ENCODE results near the gene ZNF135. TPM values are rescaled to one million over a fixed set of nuclear protein-coding genes. Genes with fewer than 3 reads are reported as not detected.
A peak's percentile ranks its signal among the peaks of the same experiment; 100 is the strongest.

ZNF135 gene
- total and polyA plus RNA-seq, 5 experiments from 2014 or later, result 0.79 to 15.4 (median 4.3) TPM

DNA sequence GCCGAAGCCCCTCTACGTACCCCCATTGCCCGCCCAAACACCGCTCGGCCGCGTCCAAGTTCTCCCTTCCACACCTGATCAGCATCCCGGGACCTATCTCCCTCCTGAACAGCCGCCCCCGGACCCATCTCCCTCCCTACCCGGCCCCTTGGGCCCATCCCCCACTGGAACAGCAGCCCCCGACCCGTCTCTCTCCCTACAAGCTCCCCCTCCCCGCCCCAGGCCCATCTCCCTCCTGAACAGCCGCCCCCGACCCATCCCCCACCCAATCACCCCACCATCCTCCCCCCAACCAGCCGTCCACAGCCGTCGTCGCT is 24.6 kb upstream of the ZNF135 start:
- Mint-ChIP-seq H3K36me3 (peaks cover 21 to 39% (median 33%) of the 10 kb centered on the region in 3 donors), H3K9me3 (peaks cover 10 to 88% (median 29%) of the 10 kb centered on the region in 9 donors), H3K4me1 (peaks cover 0 to 10% (median 4%) of the 10 kb centered on the region in 4 donors), H3K27ac (no peak overlapping the region), H3K4me3 (peak overlapping the region in 1 of 10 donors; percentile 58), H3K27me3 (peaks cover 18 to 48% (median 33%) of the 10 kb centered on the region in 5 donors)
- no peak for ATAC-seq
- DNase-seq, result no peak
- POLR2A ChIA-PET, result interaction anchor here (1.0 kb wide), 1 partner anchor 25 kb away, joined by 3 read pairs; the partner anchor contains the start of gene ZNF135

DNA sequence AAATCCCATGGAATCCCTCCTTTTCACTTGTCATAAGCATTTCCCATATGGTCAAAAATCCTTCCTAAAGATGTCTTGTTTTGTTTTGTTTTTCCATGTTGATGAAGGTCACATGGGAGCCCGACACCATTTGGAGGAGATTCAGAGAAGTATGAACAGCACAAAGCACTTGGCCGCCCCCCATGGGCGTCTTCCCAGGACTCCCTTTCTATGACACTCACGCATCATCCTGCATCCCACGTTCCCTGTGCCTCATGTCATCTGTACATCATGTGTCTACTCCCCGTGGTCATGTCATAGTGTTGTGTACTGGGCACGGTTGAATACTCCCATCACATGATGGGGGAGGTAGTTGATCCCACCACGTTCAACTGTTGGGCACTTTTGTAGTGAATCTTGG is 23.2 kb upstream of the ZNF135 start:
- H3K36me3 Mint-ChIP-seq, result peaks cover 28 to 43% (median 32%) of the 10 kb centered on the region in 3 donors
- peaks cover 18 to 48% (median 36%) of the 10 kb centered on the region in 5 donors for H3K27me3 Mint-ChIP-seq
- peak overlapping the region in 1 of 10 donors; percentile 58 for H3K27ac Mint-ChIP-seq
- peaks cover 9 to 88% (median 36%) of the 10 kb centered on the region in 9 donors for H3K9me3 Mint-ChIP-seq
- H3K4me1 Mint-ChIP-seq, result peaks cover 0 to 10% (median 3%) of the 10 kb centered on the region in 4 donors
- ATAC-seq (no peak), DNase-seq (no peak)
- peak overlapping the region in 2 of 10 donors; percentile 20 to 22 for H3K4me3 Mint-ChIP-seq
- POLR2A ChIA-PET, result no interaction called here

DNA sequence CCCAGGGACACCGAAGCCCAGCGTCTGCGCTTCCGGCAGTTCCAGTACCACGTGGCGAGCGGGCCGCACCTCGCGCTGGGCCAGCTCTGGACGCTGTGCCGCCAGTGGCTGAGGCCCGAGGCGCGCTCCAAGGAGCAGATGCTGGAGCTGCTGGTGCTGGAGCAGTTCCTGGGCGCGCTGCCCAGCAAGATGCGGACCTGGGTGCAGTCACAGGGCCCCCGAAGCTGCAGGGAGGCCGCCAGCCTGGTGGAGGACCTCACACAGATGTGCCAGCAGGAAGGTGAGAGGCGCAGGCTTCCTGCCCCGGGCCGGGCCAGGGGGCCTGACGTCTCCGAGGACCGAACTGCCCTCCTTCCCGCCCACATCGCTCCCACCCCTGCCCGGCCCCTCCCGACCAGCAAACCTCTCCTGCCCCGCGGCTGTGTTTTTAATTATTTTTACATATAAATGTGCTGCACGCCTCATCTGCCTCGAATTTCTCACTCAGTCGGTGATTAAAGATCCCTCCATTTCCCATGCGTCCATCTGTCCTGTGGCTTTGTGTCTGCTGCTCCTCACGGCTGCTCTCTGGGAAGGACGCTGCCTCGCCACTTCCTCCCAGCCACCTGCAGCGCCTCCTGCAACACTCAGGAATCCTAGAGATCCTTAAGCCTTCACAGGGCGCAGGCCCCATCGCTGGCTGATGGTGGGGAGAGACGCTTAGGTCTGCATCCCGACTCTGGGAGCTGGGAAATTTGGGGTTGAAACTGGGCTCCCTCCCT is 21.0 kb upstream of the ZNF135 start:
- Mint-ChIP-seq H3K9me3 (peaks cover 12 to 90% (median 38%) of the 10 kb centered on the region in 9 donors), H3K4me3 (no peak overlapping the region)

DNA sequence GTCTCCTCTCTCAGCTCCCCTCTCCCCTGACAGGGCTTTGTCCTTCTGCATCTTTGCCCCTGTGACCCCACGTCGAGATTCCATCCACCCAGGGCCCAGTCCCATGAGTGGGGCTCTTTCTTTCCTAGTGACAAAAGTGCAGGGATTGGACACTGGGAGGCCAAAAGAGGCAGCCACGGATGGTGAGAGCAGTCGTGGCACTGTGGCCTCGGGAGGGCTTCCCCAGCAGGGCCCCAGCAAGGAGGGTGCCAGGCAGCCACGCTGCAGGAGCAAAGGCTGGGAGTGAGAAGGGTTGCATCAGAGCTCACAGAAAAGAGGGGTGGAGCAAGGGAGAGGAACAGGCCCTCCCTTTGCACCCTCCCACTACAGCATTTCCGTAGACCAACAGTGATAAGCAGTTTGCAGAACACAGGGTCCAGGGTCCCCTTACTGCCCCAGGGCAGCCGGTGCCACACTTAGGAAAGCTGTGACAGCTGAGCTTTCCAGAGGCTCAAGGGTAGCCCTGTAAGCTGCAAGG is 20.3 kb upstream of the ZNF135 start:
- POLR2A ChIA-PET, result no interaction called here
- ATAC-seq (no peak), DNase-seq (no peak)
- peaks cover 0 to 10% (median 3%) of the 10 kb centered on the region in 4 donors for H3K4me1 Mint-ChIP-seq
- peaks cover 17 to 39% (median 34%) of the 10 kb centered on the region in 5 donors for H3K27me3 Mint-ChIP-seq
- peak overlapping the region in 1 of 10 donors; percentile 62 for H3K27ac Mint-ChIP-seq
- H3K4me3 Mint-ChIP-seq, result no peak overlapping the region
- H3K36me3 Mint-ChIP-seq, result peaks cover 27 to 40% (median 36%) of the 10 kb centered on the region in 3 donors
- H3K9me3 Mint-ChIP-seq, result peaks cover 12 to 90% (median 38%) of the 10 kb centered on the region in 9 donors

More for the DNA sequence above, 21.0 kb upstream of the ZNF135 start:
- H3K4me1 Mint-ChIP-seq, result peaks cover 0 to 10% (median 3%) of the 10 kb centered on the region in 4 donors
- peaks cover 17 to 39% (median 38%) of the 10 kb centered on the region in 5 donors for H3K27me3 Mint-ChIP-seq
- POLR2A ChIA-PET, result no interaction called here
- no peak for ATAC-seq
- peaks cover 30 to 40% (median 34%) of the 10 kb centered on the region in 3 donors for H3K36me3 Mint-ChIP-seq
- peak overlapping the region in 1 of 10 donors; percentile 62 for H3K27ac Mint-ChIP-seq
- no peak for DNase-seq

DNA sequence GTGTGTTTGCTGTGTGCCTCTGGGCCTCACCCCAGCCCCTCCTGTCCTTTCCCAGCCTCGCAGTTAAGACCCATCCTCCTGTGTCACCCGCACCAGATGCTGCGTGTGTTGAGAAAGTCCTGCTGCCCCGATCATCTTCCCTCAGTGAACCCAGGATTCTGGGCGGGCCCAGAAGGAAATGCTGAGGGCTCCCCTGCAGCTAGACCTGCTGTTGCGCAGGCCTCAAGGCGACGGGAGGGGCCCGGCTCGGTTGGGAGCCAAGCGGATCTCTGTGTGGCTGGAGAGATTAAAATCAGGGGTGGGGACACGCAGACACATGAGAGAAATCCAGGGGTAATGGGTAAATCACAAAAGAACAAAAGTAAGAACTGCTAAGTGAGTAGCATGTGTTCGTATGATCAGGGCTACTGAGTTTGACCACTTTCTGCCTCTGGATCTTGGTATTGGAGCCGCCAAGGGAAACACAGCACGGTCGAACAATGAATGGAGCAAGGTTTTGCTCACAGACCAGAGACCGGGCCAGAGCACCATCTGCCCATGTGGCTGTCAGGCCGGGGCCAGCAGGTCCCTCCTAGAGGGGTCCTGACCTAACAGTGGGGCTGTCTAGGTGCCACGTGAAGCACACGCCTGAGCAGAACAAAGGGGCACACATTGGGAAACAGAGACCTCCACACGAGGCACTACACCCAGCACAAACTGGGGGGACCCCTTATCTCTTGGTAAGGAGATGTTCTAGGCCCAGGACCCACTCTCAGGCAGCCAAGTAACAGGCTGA is 18.1 kb upstream of the ZNF135 start:
- no peaks in the 10 kb centered on the region for H3K4me1 Mint-ChIP-seq
- POLR2A ChIA-PET, result no interaction called here
- peaks cover 5 to 92% (median 31%) of the 10 kb centered on the region in 9 donors for H3K9me3 Mint-ChIP-seq
- DNase-seq (no peak), ATAC-seq (no peak)
- H3K27ac Mint-ChIP-seq, result no peak overlapping the region
- peaks cover 5 to 26% (median 20%) of the 10 kb centered on the region in 5 donors for H3K27me3 Mint-ChIP-seq
- H3K36me3 Mint-ChIP-seq, result peaks cover 16 to 32% (median 23%) of the 10 kb centered on the region in 3 donors
- H3K4me3 Mint-ChIP-seq, result no peak overlapping the region

DNA sequence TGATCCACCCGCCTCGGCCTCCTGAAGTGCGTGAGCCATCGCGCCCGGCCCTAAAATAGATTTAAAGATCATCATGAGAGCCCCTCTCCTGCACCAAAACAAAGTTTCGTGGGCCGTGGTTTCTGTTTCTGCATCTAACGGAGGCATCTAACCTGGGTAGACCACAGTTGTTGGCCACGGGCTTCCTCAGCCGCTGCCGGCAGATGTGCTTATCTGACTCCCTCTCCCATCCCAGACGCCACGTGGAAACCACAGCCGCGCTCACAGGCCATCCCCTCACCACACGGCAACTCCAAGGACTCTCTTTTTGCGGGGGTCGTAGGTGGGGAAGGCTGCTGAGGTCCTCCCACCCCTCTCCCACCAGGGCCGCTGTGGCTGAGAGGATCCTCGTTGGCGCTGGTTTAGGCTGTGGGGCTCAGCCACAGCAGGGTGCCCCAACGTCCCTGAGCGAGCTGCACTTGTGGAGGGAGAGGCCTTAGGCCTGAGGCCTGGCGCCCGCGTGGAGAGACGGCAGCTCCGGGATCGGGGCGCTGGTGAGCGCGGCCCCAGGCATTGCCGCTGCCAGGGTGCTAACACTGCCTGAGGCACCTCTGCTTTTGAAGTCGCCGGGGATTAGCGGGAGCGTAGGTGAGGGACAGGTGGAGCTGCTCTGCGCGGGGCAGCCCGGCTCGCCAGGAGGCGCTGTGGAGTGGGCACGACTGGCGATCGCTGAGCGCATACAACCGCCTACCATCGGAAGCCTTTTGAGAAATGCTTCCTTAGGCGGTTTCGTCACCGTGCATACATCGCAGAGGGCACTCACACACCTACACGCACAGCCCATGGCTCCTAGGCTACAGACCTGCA is 16.4 kb upstream of the ZNF135 start:
- ATAC-seq, result peak in 1 of 2 donors; percentile 54
- H3K4me1 Mint-ChIP-seq, result no peaks in the 10 kb centered on the region
- no peak for DNase-seq
- POLR2A ChIA-PET, result interaction anchor here (1.1 kb wide), 1 partner anchor 40 kb away, joined by 4 read pairs; the partner anchor contains the start of gene ZNF606
- H3K4me3 Mint-ChIP-seq, result no peak overlapping the region
- peaks cover 0 to 28% (median 9%) of the 10 kb centered on the region in 5 donors for H3K27me3 Mint-ChIP-seq
- H3K27ac Mint-ChIP-seq, result no peak overlapping the region
- H3K36me3 Mint-ChIP-seq, result peaks cover 17 to 35% (median 22%) of the 10 kb centered on the region in 3 donors
- peaks cover 9 to 93% (median 41%) of the 10 kb centered on the region in 9 donors for H3K9me3 Mint-ChIP-seq

DNA sequence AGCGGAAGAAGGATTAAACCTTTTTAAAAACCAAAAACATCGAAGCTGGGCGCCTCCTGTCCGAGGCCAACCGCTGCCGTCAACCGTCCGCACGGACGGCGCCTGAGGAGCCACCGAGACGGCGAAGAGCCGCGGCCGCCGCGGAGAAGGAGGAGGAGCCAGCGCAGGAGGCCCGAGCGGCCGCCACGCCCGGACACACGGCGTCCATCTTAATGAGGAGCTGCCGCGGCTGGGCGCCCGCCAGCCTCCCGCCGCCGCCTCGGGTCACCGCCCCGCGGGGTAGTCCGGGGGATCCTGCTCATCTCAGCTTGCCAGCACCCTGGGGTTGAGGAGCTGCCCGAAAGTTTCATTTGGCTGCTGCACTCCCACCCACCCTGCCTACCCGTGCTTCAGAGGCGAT is 14.7 kb upstream of the ZNF135 start:
- no peaks in the 10 kb centered on the region for H3K4me1 Mint-ChIP-seq
- peaks cover 17 to 41% (median 19%) of the 10 kb centered on the region in 3 donors for H3K36me3 Mint-ChIP-seq
- peaks cover 9 to 95% (median 47%) of the 10 kb centered on the region in 9 donors for H3K9me3 Mint-ChIP-seq
- ATAC-seq (no peak), DNase-seq (peak in 1 of 10 donors; percentile 3)
- no peak overlapping the region for H3K27ac Mint-ChIP-seq
- no peak overlapping the region for H3K4me3 Mint-ChIP-seq
- H3K27me3 Mint-ChIP-seq, result peaks cover 0 to 25% (median 0%) of the 10 kb centered on the region in 5 donors
- POLR2A ChIA-PET, result no interaction called here

DNA sequence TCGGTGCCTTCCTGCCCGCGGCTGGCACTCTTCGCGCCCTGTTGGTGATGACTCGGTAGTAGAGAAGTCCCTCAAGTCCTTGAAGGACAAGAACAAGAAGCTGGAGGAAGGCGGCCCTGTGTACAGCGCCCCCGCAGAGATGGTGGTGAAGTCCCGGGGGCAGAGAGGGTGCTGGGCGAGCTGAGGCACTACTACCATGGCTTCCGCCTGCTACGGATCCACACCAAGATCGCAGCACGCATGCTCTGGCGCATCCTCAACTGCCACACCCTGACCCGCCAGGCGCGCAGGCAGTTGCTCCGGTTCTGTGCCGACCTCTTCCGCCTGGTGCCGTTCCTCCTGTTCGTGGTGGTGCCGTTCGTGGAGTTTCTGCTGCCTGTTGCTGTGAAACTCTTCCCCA is 14.2 kb upstream of the ZNF135 start:
- Mint-ChIP-seq H3K36me3 (peaks cover 17 to 46% (median 19%) of the 10 kb centered on the region in 3 donors), H3K27me3 (peaks cover 0 to 25% (median 0%) of the 10 kb centered on the region in 5 donors), H3K27ac (no peak overlapping the region), H3K9me3 (peaks cover 9 to 95% (median 52%) of the 10 kb centered on the region in 9 donors), H3K4me1 (no peaks in the 10 kb centered on the region), H3K4me3 (no peak overlapping the region)
- DNase-seq (peak in 1 of 10 donors; percentile 53), ATAC-seq (no peak)
- POLR2A ChIA-PET, result no interaction called here

DNA sequence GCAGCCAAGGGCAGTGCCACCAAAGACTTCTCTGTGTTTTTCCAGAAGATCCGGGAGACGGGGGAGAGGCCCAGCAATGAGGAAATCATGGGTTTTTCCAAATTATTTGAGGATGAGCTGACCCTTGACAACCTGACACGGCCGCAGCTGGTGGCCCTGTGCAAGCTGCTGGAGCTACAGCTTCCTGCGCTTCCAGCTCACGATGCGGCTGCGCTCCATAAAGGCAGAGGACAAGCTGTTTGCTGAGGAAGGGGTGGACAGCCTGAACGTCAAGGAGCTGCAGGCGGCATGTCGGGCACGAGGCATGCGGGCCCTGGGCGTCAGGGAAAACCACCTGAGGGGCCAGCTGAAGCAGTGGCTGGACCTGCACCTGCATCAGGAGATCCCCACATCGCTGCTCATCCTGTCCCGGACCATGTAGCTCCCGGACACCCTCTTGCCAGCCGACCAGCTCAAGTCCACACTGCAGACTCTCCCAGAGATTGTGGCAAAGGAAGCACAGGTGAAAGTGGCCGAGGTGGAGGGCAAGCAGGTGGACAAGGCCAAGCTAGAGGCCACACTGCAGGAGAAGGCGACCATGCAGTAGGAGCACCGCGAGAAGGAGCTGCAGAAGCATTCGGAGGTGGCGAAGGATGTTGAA is 13.6 kb upstream of the ZNF135 start:
- H3K27ac Mint-ChIP-seq, result no peak overlapping the region
- ATAC-seq (no peak), DNase-seq (peak in 1 of 10 donors; percentile 53)
- peaks cover 0 to 25% (median 0%) of the 10 kb centered on the region in 5 donors for H3K27me3 Mint-ChIP-seq
- POLR2A ChIA-PET, result no interaction called here
- peaks cover 9 to 90% (median 53%) of the 10 kb centered on the region in 9 donors for H3K9me3 Mint-ChIP-seq
- H3K4me3 Mint-ChIP-seq, result no peak overlapping the region
- no peaks in the 10 kb centered on the region for H3K4me1 Mint-ChIP-seq
- peaks cover 13 to 48% (median 17%) of the 10 kb centered on the region in 3 donors for H3K36me3 Mint-ChIP-seq

DNA sequence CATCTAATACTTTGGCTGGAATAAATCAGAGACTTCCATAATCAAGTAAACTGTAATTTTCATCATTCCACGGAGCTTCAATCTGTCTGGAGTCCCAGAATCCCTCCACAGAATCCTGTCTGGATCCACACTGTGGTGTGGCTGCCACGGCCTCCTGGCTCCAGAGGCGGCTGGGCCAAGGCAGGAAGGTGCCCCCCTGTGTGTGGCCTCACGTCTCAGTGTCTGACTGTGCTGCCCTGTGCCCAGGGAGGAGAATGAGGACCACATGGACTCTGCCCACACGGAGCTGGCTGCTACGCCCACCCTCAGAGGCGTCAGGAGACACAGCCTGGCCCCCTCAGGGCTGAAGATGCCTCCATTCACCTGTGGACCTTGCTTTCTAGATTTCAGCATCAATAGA is 12.2 kb upstream of the ZNF135 start:
- ATAC-seq (no peak), DNase-seq (no peak)
- POLR2A ChIA-PET, result no interaction called here
- Mint-ChIP-seq H3K4me1 (peaks cover 0 to 1% (median 0%) of the 10 kb centered on the region in 4 donors), H3K27ac (no peak overlapping the region), H3K4me3 (no peak overlapping the region), H3K27me3 (peaks cover 0 to 15% (median 0%) of the 10 kb centered on the region in 5 donors), H3K36me3 (peaks cover 11 to 43% (median 22%) of the 10 kb centered on the region in 3 donors), H3K9me3 (peaks cover 9 to 90% (median 45%) of the 10 kb centered on the region in 9 donors)

DNA sequence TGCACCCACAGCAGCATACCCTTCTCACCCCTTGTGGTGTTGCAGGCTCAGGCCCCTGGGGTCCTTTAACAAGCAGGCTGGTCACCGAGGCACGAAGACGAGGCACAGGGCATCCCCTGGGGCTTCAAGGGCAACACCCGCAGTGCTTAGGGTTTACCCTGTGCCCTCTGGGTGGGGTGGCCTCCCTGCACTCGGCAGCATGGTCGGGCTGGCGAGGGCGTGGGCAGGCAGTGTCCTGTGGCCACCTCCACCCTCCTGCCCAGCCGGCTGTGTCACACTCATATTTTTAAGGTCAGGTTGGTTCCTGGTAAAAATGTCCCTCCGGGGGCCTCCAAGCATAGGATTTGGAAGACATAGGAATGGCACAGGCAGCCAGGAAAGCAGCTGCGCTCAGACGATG is 11.4 kb upstream of the ZNF135 start:
- H3K4me1 Mint-ChIP-seq, result peaks cover 0 to 1% (median 0%) of the 10 kb centered on the region in 4 donors
- DNase-seq, result no peak
- H3K4me3 Mint-ChIP-seq, result no peak overlapping the region
- ATAC-seq, result no peak
- H3K36me3 Mint-ChIP-seq, result peaks cover 10 to 41% (median 24%) of the 10 kb centered on the region in 3 donors
- peaks cover 0 to 14% (median 0%) of the 10 kb centered on the region in 5 donors for H3K27me3 Mint-ChIP-seq
- H3K9me3 Mint-ChIP-seq, result peaks cover 9 to 90% (median 46%) of the 10 kb centered on the region in 9 donors
- H3K27ac Mint-ChIP-seq, result no peak overlapping the region
- POLR2A ChIA-PET, result no interaction called here

Measured in naive thymus-derived CD8-positive, alpha-beta T cell (primary cell).